ENCODE data around the gene ADGRE3.
"Not testable (repeated sequence)": the region's sequence is repeated elsewhere in the genome, so short reads cannot be mapped to it uniquely, and the experiment has no call there.

The ADGRE3 gene

GRCh38 chr19:14603990-14604387 lies 70.7 kb downstream of the ADGRE3 start:
- DNase-seq (ENCODE audit: low read depth in 2 of 2) = no peak

- DNase-seq (ENCODE audit: low read depth in 2 of 2) = no peak
Measured at GRCh38 chr19:14599548-14600147, 75.0 kb downstream of the ADGRE3 start.

GRCh38 chr19:14595558-14595957 lies 79.1 kb downstream of the ADGRE3 start:
- no peak for DNase-seq (ENCODE audit: low read depth in 2 of 2)

GRCh38 chr19:14589433-14589832 lies 85.2 kb downstream of the ADGRE3 start:
- DNase-seq (ENCODE audit: low read depth in 2 of 2) = peak in 1 of 2 donors; percentile 26

GRCh38 chr19:14585187-14585586 lies 89.5 kb downstream of the ADGRE3 start:
- DNase-seq (ENCODE audit: low read depth in 2 of 2) = peak; percentile 38 to 57

- DNase-seq (ENCODE audit: low read depth in 2 of 2) = not testable (repeated sequence)
Measured at GRCh38 chr19:14584372-14584771, 90.3 kb downstream of the ADGRE3 start.

GRCh38 chr19:14582894-14583340 lies 91.7 kb downstream of the ADGRE3 start, which contains the start of gene CLEC17A:
TSS of gene CLEC17A (plus strand) at chr19:14583084. CDS start at chr19:14583161, 77 bp downstream.
- no peak for DNase-seq (ENCODE audit: low read depth in 2 of 2)

GRCh38 chr19:14580623-14581237 lies 93.9 kb downstream of the ADGRE3 start:
- DNase-seq (ENCODE audit: low read depth in 2 of 2) = peak in 1 of 2 donors; percentile 61

- no peak for DNase-seq (ENCODE audit: low read depth in 2 of 2)
Measured at GRCh38 chr19:14577885-14578427, 96.7 kb downstream of the ADGRE3 start.

- DNase-seq (ENCODE audit: low read depth in 2 of 2) = no peak
Measured at GRCh38 chr19:14577264-14577663, 97.4 kb downstream of the ADGRE3 start.

- no peak for DNase-seq (ENCODE audit: low read depth in 2 of 2)
Measured at GRCh38 chr19:14576363-14576762, 98.3 kb downstream of the ADGRE3 start.

- no peak for DNase-seq (ENCODE audit: low read depth in 2 of 2)
Measured at GRCh38 chr19:14575428-14575980, 99.1 kb downstream of the ADGRE3 start.

GRCh38 chr19:14571695-14572490 lies 102.8 kb downstream of the ADGRE3 start, which contains the start of gene NDUFB7:
TSS of gene NDUFB7 (minus strand) at chr19:14572066. CDS start at chr19:14572000, 66 bp downstream.
- peak; percentile 90 to 91 for DNase-seq (ENCODE audit: low read depth in 2 of 2)

GRCh38 chr19:14570864-14571527 lies 103.6 kb downstream of the ADGRE3 start:
- DNase-seq (ENCODE audit: low read depth in 2 of 2) = no peak
